HG02840 (cell line): ENCODE results near the gene STK11IP.

ENCODE experiments used
- ATAC-seq: cut with Tn5 transposase; IDR thresholded peaks from one replicate; pipeline ENCODE4 v1.9.1; 2021; ENCODE audit warnings: mild to moderate bottlenecking, moderate library complexity, moderate number of reproducible peaks; ENCODE audit not compliant: unreplicated experiment, low FRiP score

STK11IP gene

DNA sequence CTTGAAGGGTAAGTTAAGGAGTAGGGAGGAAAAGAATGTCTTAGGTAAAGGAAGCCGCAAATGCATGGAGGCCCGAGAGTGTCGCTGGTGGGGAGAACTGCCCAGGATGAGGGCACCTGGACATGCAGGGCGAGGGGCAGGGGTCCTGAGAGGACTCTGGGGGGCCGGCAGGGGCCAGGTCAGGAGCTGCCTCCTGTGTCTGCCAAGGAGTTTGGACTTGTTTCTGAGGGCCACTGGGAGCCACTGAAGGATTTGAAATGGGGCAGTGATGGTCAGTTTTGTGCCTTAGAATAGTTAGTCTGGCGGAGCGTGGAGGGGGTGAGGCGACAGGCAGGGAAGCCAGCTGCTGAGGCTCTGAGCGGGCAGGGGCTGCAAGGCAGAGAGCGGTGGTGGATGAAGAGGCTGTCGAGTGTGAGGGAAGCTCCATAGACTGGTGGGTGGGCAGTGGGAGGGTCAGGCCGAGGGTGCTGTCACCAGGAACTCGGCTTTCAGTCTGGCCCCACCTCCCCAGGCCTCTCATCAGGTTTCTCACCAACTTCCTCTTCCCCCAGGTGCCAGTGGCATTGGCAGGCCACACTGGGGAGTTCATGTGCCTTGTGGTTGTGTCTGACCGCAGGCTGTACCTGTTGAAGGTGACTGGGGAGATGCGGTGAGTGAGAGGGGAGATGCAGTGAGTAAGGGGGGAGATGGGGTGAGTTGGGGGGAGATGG is 15.1 kb downstream of the STK11IP start:
- ATAC-seq, result no peak

DNA sequence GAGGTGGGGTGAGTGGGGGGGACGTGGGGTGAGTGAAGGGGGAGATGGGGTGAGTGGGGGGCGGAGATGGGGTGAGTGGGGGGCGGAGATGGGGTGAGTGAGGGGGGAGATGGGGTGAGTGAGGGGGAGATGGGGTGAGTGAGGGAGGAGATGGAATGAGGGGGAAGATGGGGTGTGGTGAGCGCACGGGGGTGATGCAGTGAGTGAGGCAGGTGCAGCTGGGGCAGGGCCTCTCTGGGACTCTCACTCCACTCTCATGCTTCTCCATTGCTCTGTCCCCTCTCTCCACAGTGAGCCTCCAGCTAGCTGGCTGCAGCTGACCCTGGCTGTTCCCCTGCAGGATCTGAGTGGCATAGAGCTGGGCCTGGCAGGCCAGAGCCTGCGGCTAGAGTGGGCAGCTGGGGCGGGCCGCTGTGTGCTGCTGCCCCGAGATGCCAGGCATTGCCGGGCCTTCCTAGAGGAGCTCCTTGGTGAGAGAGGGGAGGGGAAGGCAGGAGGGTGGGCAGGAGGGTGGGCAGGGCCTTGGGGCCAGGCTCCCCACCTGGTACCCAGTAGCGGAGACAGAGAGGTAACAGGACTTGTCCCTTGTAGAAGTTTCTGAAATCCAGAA is 15.9 kb downstream of the STK11IP start:
- no peak for ATAC-seq

DNA sequence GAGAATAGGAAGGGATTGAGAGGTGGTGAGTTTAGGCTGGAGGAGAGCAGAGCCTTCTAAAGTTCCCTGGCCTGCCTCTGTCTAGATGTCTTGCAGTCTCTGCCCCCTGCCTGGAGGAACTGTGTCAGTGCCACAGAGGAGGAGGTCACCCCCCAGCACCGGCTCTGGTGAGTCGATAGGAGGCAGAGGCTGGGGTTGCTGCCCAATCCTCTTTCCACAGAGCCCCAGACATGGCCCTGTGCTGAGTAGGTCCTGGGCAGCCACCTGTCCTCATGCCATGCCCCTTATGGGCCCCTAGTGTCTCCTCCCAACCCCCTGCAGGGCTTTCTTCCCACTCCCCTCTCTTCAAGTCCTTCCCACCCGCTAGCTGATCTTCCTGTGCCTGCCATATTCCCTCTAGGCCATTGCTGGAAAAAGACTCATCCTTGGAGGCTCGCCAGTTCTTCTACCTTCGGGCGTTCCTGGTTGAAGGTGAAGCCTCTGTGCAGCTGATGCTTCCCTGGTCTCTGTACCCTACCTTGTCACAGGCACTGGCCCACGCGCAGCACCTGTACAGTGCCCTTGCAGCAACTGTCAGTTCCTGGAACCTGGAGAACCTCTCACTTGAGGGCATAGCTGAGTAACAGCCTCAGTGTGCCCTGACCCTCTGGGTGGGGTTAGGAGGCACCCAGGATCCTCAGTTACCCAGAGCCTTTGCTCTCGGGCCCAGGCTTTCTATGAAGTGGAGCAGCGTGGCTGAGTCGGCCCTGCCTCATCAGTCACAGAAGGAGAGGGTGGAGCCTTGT is 16.6 kb downstream of the STK11IP start:
- no peak for ATAC-seq

DNA sequence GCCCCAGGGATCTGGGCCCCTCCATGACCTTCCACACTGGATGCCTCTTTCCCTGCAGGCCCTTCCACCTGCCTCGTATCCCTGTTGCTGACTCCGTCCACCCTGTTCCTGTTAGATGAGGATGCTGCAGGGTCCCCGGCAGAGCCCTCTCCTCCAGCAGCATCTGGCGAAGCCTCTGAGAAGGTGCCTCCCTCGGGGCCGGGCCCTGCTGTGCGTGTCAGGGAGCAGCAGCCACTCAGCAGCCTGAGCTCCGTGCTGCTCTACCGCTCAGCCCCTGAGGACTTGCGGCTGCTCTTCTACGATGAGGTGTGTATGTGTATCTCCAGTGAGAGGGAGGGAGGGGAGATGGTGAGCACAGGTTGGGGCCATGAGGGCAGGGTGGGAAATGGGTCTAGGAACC is 17.4 kb downstream of the STK11IP start:
- no peak for ATAC-seq

DNA sequence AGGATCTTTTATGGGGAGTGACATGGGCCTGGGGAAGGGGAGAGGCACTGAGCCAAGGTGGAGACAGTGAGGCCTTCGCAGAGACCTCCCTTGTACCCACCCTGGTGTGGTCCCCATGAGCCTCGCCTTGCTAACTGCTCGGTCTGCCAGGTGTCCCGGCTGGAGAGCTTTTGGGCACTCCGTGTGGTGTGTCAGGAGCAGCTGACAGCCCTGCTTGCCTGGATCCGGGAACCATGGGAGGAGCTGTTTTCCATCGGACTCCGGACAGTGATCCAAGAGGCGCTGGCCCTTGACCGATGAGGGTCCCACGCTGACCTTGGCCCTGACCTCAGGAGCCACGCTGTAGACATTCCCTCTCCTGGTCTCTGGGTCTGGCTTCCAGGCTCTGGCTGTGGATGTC is 18.2 kb downstream of the STK11IP start:
- ATAC-seq, result no peak

DNA sequence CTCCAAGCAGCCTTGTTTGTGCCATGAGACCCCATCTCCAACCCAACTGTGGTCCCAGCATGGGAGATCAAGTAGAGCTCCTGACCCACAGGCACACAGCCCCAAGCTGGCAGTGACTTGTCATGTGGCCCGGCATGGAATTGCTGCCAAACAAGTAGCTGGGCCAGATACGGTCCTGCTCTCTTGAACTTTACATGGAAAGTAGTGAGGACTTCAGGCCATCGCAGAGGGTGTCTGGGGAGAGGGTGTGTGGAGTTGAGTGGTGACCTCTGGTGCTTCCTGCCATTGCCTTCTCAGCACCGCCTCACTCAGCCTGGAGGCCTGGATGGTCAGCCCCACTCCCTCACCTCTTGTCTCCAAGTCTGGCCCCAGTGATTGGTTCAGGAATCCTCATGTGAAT is 18.9 kb downstream of the STK11IP start:
- no peak for ATAC-seq

DNA sequence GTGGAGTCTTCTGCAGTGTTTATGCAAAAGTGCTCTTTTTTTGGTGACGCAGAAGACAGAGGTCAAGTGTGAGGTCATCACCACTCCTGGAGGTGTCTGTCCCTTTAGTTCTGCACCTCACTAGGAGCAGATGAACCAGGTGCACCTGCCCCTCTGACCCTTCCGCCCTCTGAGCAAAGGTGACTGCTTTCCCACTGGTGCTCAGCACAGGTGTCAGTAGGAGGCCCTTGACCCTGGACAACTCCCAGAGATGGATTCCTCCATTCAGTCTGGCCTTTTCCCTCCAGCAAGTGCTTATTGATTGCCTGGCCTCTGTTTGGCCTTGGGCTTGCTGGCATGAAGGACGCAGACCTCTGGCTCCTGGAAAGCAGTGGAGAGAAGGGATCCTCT is 21.1 kb downstream of the STK11IP start:
- no peak for ATAC-seq

DNA sequence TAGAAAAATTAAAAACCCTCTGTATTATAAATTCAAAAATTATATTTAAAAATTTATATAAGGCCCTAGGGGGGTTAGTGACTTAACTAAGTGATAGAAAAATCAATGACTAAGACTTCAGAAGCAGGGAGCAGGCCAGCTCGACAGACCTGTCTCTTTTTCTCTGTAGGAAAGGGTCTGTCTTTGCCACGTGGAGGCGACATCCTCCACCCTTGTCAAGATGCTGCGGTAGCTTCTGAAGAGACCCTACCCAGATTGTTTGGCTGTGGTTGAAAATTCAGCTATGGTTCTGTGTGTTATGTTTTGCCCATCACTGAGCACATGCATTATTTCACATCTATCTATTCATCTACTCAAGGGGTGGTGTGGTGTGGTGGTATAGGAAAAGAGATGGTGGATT is 21.6 kb downstream of the STK11IP start:
- ATAC-seq, result no peak

DNA sequence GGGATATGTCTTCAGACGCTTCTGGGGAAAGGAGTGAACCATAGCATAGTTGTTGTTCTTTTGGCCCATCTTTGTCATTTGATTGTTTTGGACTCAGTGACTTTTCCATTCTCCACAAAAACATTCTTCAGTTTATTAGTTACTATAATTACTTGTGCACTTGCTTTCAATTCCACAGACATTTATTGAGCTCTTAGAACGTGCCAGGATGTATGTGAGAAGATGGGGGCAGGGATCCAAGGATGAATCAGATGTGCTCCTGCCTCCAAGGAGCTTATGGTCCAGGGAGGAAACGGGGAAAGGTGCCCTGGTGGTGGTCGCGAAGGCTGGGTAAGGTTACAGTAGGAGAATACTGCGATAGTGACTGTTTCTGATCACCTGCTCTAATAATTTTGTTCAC is 22.9 kb downstream of the STK11IP start:
- no peak for ATAC-seq

DNA sequence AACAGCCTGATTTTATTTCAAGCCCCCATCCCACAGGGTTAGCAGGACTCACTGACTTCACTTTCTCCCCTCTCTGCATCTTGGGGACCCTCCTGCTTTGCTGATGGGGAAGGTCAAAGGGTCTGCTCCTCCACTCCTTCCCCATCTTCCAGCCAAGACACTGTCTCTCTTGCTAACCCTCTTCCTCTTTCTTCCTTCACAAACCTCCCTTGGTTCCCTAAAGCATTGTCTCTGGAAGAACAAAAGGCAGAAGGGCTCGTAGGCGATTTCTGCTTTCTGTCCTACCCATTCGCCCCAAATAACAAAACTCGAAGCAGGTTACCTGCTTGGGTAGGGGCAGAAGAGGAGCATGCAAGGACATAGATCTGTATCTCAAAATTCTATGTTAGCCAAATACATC is 24.3 kb downstream of the STK11IP start:
- no peak for ATAC-seq

DNA sequence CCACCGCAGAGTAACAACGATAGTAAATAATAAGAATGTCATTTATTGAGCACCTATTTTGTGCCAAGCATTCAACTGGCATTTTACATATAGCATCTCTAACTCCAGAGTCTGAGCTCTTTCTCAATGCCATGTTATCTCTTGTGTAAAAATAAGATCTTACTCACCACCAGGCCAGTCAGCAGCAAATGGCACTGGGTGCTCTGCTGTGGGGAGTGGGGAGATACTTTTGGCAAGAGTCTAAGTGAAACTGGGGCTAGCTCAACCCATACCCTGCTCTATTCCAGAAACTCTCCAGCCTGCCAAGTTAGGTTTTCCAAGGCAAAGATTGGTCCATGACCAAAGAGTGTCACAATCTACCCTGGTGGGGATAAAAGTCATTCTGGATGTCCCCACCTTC is 24.8 kb downstream of the STK11IP start:
- ATAC-seq, result no peak

DNA sequence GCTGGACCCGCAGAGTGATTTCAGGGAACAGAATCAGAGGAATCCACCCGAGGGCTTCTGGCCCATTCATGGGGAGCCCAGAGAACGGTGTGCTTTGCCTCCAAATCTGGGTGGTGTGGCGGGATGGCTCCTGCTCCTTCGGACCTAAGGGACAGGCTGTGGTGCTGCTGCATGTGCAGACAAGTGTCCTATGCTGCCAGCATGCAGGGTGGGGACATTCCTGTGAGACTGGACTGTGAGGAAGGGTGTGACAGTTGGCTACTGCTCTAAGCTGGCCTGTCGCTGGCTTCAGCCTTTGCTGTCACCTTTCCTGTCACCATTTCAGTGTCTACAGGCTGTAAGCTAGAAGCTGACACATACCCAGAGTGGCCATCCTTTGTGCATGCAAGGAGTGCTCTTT is 26.9 kb downstream of the STK11IP start:
- no peak for ATAC-seq

DNA sequence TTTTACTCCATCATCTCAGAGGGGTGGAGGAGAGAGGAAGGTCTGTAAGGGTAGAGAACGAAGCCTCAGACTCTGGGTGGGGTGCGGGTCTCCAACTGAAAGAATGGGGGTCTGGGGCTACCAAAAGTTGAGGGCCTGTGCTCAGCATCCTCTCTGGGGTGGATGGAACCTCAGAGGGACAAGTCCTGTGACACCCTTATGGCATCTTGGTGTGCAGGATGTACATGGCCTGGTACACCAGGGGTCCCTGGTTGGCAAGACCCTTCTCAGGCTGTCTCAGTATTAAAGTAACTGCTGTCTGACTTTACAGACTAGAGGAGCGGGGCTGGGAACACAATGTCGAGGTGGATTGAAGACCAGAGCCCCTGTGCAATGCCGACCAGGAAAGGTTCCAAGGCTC is 27.5 kb downstream of the STK11IP start:
- no peak for ATAC-seq

DNA sequence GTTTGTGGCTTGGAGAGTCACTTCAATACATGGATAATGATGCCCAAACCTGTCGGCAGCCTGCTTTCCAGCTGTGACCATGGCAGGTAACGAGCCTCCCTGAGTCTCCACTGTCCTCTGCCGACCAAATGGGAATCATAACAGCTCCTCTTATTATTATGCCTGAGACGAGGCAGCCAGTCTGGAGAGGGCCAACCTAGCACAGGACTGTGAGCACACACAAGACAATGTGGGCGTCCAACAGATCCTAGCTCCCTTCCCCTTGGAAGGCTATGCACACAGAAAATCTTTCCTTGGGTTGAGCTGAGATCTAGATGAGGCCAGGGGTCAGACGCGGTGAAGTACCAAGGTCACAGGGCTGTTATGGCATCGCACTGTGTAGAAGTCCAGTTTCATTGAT is 28.9 kb downstream of the STK11IP start:
- no peak for ATAC-seq

DNA sequence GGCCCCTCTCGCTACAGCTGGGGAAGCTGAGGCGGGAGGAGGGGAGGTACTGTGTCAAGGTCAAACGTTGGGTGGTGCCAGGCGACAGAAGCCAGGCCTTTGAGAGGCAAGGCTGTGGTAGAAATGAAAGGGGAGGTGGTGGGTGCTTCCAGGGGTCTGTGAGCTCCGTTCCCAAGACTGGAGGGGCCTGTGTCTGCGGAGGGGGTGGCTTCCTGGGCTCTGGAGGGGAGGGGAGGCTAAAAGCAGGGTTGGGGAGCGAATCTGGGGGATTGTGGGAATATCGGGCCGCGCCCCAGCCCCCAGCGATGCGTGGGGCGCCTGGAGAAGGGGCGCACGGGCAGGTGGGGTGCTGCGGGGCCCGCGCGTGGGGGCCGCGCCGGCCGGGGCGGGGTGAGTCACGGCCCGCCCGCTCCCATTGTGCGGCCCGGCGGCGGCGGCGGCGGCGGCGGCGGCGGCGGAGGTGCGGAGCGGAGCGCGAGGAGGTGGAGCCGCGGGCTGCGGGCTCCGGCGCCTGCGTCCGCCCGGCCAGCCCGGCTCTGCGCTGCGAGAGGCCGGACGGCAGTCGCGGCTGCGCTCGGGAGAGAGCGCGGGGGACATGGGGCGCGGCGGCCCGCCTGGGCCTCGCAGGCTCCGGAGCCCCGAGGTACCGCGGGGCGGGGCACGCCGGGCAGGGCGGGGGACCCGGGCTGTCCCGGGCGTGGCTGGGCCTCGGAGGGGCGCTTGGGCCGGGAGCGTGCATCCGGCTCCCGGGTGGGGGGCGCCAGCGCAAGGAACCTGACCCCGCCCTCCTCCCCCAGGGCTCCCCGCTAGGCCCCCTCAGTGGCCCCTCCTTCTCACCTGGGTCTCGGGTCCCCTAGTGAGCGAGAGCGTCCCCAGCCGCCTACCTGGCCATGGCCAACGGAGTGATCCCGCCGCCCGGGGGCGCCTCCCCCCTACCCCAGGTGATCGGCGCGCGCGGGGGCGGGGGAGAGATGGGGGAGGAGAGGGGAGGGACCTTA is 29.7 kb downstream of the STK11IP start, which contains the start of gene SLC4A3:
SLC4A3 (plus strand) TSS at position 528 of the 998 bp plus-strand sequence; CDS start at position 891, 363 bp downstream.
- no peak for ATAC-seq

DNA sequence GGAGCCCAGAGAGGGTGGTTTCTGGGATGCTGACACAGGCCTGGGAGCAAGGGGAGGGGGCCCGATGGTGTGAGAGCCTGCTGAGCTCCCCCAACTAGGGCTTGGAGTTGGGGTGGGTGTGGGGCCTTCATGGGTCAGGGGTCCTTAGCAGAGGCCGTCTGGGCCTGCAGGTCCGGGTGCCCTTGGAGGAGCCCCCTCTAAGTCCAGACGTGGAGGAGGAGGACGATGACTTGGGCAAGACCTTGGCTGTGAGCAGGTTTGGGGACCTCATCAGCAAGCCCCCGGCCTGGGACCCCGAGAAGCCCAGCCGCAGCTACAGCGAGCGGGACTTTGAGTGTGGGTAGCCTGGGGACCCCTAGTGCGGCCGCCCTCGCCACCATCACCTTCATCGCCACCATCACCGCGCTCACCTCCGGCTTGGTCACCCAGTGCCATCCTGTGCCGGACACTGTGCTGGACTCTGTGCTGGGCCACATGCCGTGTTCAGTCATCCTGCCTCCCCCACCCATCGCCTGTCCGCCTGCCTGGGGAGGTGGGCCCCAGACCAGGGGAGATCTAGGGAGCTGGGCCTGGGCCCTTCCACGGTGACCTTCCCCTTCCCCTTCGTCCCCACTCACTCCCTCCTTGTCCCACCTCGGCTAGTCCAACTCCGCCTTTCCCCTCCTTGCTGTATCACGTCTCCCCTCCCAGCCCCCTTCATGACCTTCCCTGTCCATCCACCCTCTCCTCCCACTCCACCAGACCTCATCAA is 30.8 kb downstream of the STK11IP start:
- ATAC-seq, result no peak

DNA sequence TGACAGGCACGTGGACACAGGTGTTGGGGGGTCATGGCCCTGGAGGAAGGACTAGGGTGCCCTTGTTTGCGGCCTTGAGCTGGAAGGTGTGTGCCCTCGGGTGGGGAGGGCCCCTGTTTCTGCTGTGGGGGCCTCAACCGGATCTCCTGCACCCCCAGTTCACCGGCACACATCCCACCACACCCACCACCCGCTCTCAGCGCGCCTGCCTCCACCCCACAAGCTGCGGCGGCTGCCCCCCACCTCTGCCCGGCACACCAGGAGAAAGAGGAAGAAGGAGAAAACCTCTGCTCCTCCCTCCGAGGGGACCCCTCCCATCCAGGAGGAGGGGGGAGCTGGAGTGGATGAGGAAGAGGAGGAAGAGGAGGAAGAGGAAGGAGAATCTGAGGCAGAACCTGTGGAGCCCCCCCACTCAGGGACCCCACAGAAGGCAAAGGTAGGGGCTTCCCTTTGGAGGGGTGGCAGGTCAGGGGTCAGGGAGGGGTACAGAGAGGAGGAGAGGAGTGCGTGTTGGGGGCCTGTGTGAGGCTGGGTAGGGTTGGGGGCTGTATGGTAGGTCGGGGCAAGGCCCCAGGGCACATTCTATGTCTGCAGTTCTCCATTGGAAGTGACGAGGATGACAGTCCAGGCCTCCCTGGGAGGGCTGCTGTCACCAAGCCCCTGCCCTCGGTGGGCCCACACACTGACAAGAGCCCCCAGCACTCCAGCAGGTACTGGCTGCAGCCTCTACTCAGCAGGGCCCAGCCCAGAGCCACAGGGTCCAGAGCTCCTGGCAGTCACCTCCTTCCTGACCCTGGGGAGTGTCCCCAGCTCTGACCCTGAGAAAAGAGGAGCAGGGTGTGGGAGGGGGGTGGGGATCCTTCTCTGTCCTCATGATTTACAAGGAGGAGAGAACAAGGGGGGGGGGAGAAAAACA is 31.6 kb downstream of the STK11IP start:
- no peak for ATAC-seq

DNA sequence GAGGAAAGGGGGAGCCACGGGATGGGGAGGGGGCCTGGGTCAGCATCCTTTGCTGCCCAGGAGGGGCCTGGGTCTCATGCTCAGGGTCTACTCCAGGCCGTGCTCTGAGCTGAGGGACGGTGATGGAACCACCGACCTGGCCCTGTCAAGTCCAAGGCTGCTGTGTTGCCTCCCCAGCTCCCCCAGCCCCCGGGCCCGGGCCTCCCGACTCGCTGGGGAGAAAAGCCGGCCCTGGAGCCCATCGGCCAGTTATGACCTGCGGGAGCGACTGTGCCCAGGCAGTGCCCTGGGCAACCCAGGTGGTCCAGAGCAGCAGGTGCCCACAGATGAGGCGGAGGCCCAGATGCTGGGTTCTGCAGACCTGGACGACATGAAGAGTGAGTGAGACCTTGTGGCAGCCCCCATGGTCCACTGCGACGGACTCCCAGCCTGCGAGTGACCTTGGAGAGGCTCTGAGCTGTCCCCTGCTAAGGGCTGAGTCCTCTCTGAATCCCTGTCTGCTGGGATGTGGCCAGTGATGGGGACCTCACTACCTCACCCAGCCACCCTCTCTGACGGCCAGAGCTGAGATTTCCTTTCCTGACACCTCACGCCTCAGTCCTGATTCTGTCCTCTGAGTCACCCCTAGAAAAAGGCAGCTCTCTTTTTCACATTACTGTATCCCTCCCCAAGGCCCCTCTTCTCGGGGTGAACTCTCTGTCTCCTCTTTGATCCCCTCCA is 32.5 kb downstream of the STK11IP start:
- ATAC-seq, result no peak
